ENCODE data around the gene PDLIM1.

PDLIM1 gene

GRCh38 chr10:95263864-95264226 lies 27.0 kb downstream of the PDLIM1 start:
- DNase-seq (ENCODE audit: low read depth) = no peak

GRCh38 chr10:95262763-95263518 lies 27.9 kb downstream of the PDLIM1 start:
- DNase-seq (ENCODE audit: low read depth) = no peak

GRCh38 chr10:95261926-95262325 lies 28.9 kb downstream of the PDLIM1 start:
- DNase-seq (ENCODE audit: low read depth) = no peak

- peak; percentile 79 for DNase-seq (ENCODE audit: low read depth)
These were observed 29.8 kb downstream of the PDLIM1 start for GRCh38 chr10:95260909-95261552.

GRCh38 chr10:95260397-95260881 lies 30.4 kb downstream of the PDLIM1 start:
- DNase-seq (ENCODE audit: low read depth) = peak; percentile 98

GRCh38 chr10:95257849-95258248 lies 33.0 kb downstream of the PDLIM1 start:
- DNase-seq (ENCODE audit: low read depth) = no peak

- DNase-seq (ENCODE audit: low read depth) = no peak
These were observed 34.5 kb downstream of the PDLIM1 start for GRCh38 chr10:95256268-95256667.

GRCh38 chr10:95254629-95255028 lies 36.2 kb downstream of the PDLIM1 start:
- peak; percentile 49 for DNase-seq (ENCODE audit: low read depth)

GRCh38 chr10:95253686-95254085 lies 37.1 kb downstream of the PDLIM1 start:
- no peak for DNase-seq (ENCODE audit: low read depth)

GRCh38 chr10:95253007-95253406 lies 37.8 kb downstream of the PDLIM1 start:
- DNase-seq (ENCODE audit: low read depth) = no peak

- DNase-seq (ENCODE audit: low read depth) = no peak
These were observed 39.9 kb downstream of the PDLIM1 start for GRCh38 chr10:95250856-95251255.

- DNase-seq (ENCODE audit: low read depth) = no peak
These were observed 41.3 kb downstream of the PDLIM1 start for GRCh38 chr10:95249467-95249866.

GRCh38 chr10:95248989-95249388 lies 41.8 kb downstream of the PDLIM1 start:
- no peak for DNase-seq (ENCODE audit: low read depth)

GRCh38 chr10:95247881-95248583 lies 42.8 kb downstream of the PDLIM1 start:
- no peak for DNase-seq (ENCODE audit: low read depth)

- DNase-seq (ENCODE audit: low read depth) = peak; percentile 92
These were observed 43.5 kb downstream of the PDLIM1 start for GRCh38 chr10:95247200-95247880.

- DNase-seq (ENCODE audit: low read depth) = peak; percentile 78
These were observed 44.2 kb downstream of the PDLIM1 start for GRCh38 chr10:95246582-95247051.

- DNase-seq (ENCODE audit: low read depth) = peak; percentile 31
These were observed 45.3 kb downstream of the PDLIM1 start for GRCh38 chr10:95245425-95246055.

GRCh38 chr10:95244152-95244551 lies 46.7 kb downstream of the PDLIM1 start:
- no peak for DNase-seq (ENCODE audit: low read depth)

- DNase-seq (ENCODE audit: low read depth) = no peak
These were observed 47.5 kb downstream of the PDLIM1 start for GRCh38 chr10:95243318-95243617.

GRCh38 chr10:95242581-95243317 lies 48.1 kb downstream of the PDLIM1 start:
- peak; percentile 60 for DNase-seq (ENCODE audit: low read depth)

GRCh38 chr10:95241533-95241932 lies 49.3 kb downstream of the PDLIM1 start:
- no peak for DNase-seq (ENCODE audit: low read depth)

Measured in iris pigment epithelial cell (primary cell).